Pancreas (tissue), 10 donors: ENCODE results near the gene IAPP. TPM values are rescaled to one million over a fixed set of nuclear protein-coding genes. Genes with fewer than 3 reads are reported as not detected.
A peak's percentile ranks its signal among the peaks of the same experiment; 100 is the strongest.
"Not testable (repeated sequence)": the region's sequence is repeated elsewhere in the genome, so short reads cannot be mapped to it uniquely, and the experiment has no call there.

Experiments
- ATAC-seq, 4 donors: fragments of 200-7000 bp; cut with Tn5 transposase; one replicate each; pipeline versions ENCODE4 v1.8.0 to v1.9.1; 2020; ENCODE audit warnings: mild to moderate bottlenecking in 4 of 4, moderate library complexity in 4 of 4
- DNase-seq, 6 donors: peaks; one replicate each; pipeline ENCODE4 v3.0.0-alpha.2; 2020
- FAIRE-seq: peaks from 2 replicates; lab custom pipeline; 2012; peaks lifted over from hg19 to GRCh38; lab: Jason Lieb, UNC
- H3K27ac ChIP-seq, 4 donors: fragments of 200-600 bp; sonication (generic); 1 replicate in 3 of 4; 2 replicates in 1 of 4; pipeline versions ENCODE4 v1.5.0 to v1.8.0; 2020
- H3K27me3 ChIP-seq, 4 donors: fragments of 200-600 bp; one replicate each; pipeline ENCODE4 v1.8.0; 2021
- H3K36me3 ChIP-seq, 3 donors: fragments of 200-600 bp; sonication (generic) in 1 of 3; one replicate each; pipeline versions ENCODE4 v1.5.0 to v1.8.0; 2020 to 2021
- H3K4me1 ChIP-seq, 3 donors: fragments of 200-600 bp; one replicate each; pipeline ENCODE4 v1.8.0; 2021
- H3K4me3 ChIP-seq, 4 donors: fragments of 200-600 bp; sonication (generic) in 2 of 4; one replicate each; pipeline versions ENCODE4 v1.5.0 to v1.8.0; 2020 to 2021
- H3K9me3 ChIP-seq, 4 donors: fragments of 200-600 bp; one replicate each; pipeline ENCODE4 v1.8.0; 2021
- WGBS, 2 donors: extraction: QIAGEN DNeasy Blood & Tissue Kit; methylation state at CpG; one replicate each; pipeline ENCODE4 v1.1.7; 2013; 5-methylcytosine and 5-hydroxymethylcytosine counted together
- intact Hi-C, 3 donors: fragments of 100-400 bp; cut with DNase I; formaldehyde crosslinking; loops; one replicate each; pipeline versions ENCODE4 v1.11.1 to v1.14.2; 2022
- polyA plus RNA-seq, 2 donors: library from polyadenylated mRNA; stranded (reverse); fragments of 200-250 nt; gene quantifications; one replicate each; pipeline ENCODE4 v1.2.3, GENCODE V29; 2013
- total RNA-seq, 6 donors: library from RNA; stranded (reverse); fragmentation: NEBNext Ultra II Directional in 4 of 6; extraction: Animal tissue kit (Norgen Biotek cat#: 25700) in 4 of 6; gene quantifications; one replicate each; pipeline versions ENCODE4 v1.2.1 to v1.2.4, GENCODE V29; 2021 to 2023
- TF ChIP-seq, protein P1 (sequence below), 4 donors: fragments of 200-600 bp; sonication (generic) in 3 of 4; IDR thresholded peaks; one replicate each; pipeline versions ENCODE4 v1.5.0 to v1.8.0; 2021; ENCODE audit warnings: antibody characterized with exemption in 4 of 4
- donor health status: healthy with polysubstance abuse.
- donor health status: DM: no; HTN: no; CAD: no; lungs with moderate emphysema.
- donor health status: DM: no; HTN: no; CAD: no.
- donor health status: control.
- donor health status: control.
- donor health status: Bipolar disorder and iron deficiency.
- donor health status: DM: yes; HTN: yes; CAD: no.
- donor health status: DM: no; HTN: no; CAD: no.
- donor health status: DM: no; HTN: no; CAD: no.
- donor health status: DM: yes; HTN: yes; CAD: no.

The IAPP gene
- total and polyA plus RNA-seq, 8 donors, result 2.2 to 1,679 (median 83.0) TPM

DNA sequence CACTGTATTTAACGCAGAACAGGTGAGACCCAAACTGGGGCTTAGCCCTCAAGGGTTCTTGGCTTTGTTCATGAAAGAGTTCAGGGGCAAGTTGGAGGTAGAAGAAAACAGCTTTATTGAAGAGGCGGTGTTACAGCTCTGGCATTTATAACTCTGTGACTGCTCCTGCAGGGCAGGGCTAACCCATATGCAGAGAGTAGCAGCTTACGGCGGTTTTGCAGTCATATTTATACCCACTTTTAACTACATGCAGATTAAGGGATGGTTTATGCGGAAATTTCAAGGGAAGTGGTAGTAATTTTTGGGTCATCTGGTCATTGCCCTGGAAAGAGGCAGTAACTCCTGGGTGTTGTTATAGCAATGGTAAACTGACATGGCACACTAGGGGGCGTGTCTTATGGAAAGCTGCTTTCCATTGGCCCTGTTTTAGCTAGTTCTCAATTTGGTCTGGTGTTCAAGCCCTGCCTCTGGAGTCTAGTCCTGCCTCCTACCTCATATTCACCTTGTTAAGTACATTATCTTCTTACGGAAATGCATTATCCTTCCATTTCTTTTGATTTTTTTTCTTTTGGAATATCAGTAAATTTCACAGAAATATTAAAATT, 1.8 kb upstream of the IAPP start:
- no peak for FAIRE-seq
- no peak overlapping the region for H3K4me3 ChIP-seq
- no peaks in the 10 kb centered on the region for H3K36me3 ChIP-seq
- H3K27me3 ChIP-seq, result no peaks in the 10 kb centered on the region
- ATAC-seq, result no peak
- 74 to 82% methylated on average over 7 of the region's 7 CpGs for WGBS, 2 donors
- intact Hi-C loops, result no loop called here
- H3K27ac ChIP-seq, result no peak overlapping the region
- no peaks in the 10 kb centered on the region for H3K9me3 ChIP-seq
- TF ChIP-seq, protein P1, sequence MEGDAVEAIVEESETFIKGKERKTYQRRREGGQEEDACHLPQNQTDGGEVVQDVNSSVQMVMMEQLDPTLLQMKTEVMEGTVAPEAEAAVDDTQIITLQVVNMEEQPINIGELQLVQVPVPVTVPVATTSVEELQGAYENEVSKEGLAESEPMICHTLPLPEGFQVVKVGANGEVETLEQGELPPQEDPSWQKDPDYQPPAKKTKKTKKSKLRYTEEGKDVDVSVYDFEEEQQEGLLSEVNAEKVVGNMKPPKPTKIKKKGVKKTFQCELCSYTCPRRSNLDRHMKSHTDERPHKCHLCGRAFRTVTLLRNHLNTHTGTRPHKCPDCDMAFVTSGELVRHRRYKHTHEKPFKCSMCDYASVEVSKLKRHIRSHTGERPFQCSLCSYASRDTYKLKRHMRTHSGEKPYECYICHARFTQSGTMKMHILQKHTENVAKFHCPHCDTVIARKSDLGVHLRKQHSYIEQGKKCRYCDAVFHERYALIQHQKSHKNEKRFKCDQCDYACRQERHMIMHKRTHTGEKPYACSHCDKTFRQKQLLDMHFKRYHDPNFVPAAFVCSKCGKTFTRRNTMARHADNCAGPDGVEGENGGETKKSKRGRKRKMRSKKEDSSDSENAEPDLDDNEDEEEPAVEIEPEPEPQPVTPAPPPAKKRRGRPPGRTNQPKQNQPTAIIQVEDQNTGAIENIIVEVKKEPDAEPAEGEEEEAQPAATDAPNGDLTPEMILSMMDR (IDR thresholded peaks at IDR 0.05), result no peak
- no peaks in the 10 kb centered on the region for H3K4me1 ChIP-seq
- no peak for DNase-seq

DNA sequence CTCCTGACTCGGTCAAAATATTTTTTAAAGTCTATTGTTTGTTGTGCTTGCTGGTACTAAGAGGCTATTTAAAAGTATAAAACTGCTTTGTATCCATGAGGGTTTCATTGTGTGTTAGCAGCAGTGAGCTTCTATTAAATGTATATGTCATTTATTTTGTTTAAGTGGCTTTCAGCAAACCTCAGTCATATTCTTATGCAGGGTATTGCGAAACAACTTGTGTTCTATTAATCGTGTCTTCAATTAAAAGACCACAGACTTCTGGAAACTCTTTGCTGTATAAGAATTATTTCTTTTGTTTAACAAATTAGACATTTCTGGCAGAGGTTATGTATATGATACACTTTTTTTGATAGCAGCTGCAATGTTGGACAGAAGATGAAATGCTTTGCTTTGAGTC, 6.5 kb downstream of the IAPP start:
- no peak overlapping the region for H3K27ac ChIP-seq
- FAIRE-seq (no peak), DNase-seq (no peak), ATAC-seq (no peak)
- H3K4me1 ChIP-seq, result peaks cover 0 to 6% (median 0%) of the 10 kb centered on the region in 3 donors
- H3K36me3 ChIP-seq, result no peaks in the 10 kb centered on the region
- H3K4me3 ChIP-seq, result no peak overlapping the region
- TF ChIP-seq, protein P1 (IDR thresholded peaks at IDR 0.05), result no peak
- H3K9me3 ChIP-seq, result no peaks in the 10 kb centered on the region
- intact Hi-C loops, result no loop called here
- WGBS, 2 donors, result 77 to 83% methylated on average over 3 of the region's 3 CpGs
- H3K27me3 ChIP-seq, result no peaks in the 10 kb centered on the region

DNA sequence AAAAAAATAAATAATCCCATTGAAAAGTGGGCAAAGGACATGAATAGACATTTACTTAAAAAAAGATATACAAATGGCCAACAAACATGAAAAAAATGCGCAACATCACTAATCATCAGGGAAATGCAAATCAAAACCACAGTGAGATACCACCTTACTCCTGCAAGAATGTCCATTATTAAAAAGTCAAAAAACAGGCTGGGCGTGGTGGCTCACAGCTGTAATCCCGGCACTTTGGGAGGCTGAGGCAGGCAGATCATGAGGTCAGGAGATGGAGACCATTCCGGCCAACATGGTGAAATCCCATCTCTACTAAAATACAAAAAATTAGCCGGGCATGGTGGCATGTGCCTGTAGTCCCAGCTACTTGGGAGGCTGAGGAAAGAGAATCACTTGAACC, 8.6 kb downstream of the IAPP start:
- H3K9me3 ChIP-seq, DNase-seq, ATAC-seq, H3K36me3 ChIP-seq, H3K4me3 ChIP-seq, FAIRE-seq, H3K4me1 ChIP-seq, H3K27me3 ChIP-seq, intact Hi-C loops, H3K27ac ChIP-seq: not testable (repeated sequence)
- WGBS, 2 donors, result 81 to 85% methylated on average over 5 of the region's 5 CpGs

DNA sequence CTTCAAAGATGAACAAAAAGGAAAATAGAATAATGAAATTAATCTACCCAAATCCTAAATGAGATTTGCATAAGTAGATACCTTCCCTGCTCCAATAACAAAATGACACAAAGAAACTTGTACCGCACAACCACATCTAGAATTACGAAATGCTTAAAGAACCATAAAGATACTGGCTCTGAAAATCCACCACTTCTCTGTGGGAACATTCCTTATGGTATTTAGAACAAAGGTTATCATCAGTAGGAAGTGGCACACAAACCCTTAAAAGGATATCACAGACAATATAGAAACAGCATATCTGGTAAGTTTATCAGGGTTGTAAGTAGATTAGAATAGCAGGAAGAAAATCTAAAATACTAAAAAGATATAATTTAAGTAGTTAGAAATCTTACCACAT, 11.6 kb downstream of the IAPP start:
- H3K4me3 ChIP-seq, result no peak overlapping the region
- no peaks in the 10 kb centered on the region for H3K9me3 ChIP-seq
- H3K4me1 ChIP-seq, result no peaks in the 10 kb centered on the region
- intact Hi-C loops, result no loop called here
- no peak overlapping the region for H3K27ac ChIP-seq
- FAIRE-seq, result no peak
- H3K36me3 ChIP-seq, result no peaks in the 10 kb centered on the region
- 28 to 35% methylated on average over 2 of the region's 2 CpGs for WGBS, 2 donors
- DNase-seq, result no peak
- no peaks in the 10 kb centered on the region for H3K27me3 ChIP-seq
- TF ChIP-seq, protein P1 (IDR thresholded peaks at IDR 0.05), result no peak
- no peak for ATAC-seq

DNA sequence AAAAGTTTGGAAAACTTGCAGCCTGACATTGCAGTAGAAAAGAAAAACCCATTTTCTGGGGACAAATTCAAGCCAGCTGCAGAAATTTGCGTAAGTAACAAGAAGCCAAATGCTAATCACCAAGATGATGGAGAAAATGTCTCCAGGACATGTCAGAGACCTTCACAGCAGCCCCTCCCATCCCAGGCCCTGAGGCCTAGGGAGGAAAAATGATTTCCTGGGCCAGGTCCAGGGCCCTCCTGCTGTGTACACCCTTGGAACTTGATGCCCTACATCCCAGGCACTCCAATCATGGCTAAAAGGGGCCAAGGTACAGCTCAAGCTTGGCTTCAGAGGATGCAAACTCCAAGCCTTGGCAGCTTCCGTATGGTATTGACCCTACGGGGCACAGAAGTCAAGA, 14.5 kb downstream of the IAPP start:
- H3K4me3 ChIP-seq, result no peak overlapping the region
- H3K4me1 ChIP-seq, result no peaks in the 10 kb centered on the region
- FAIRE-seq (no peak), DNase-seq (peak in 1 of 6 donors; percentile 8), ATAC-seq (no peak)
- 78 to 94% methylated on average over 3 of the region's 3 CpGs for WGBS, 2 donors
- H3K27me3 ChIP-seq, result no peaks in the 10 kb centered on the region
- H3K9me3 ChIP-seq, result no peaks in the 10 kb centered on the region
- intact Hi-C loops, result no loop called here
- no peaks in the 10 kb centered on the region for H3K36me3 ChIP-seq
- no peak overlapping the region for H3K27ac ChIP-seq
- TF ChIP-seq, protein P1 (IDR thresholded peaks at IDR 0.05), result no peak
